ENCODE results near the gene MGP. TPM values are rescaled to one million over a fixed set of nuclear protein-coding genes. Genes with fewer than 3 reads are reported as not detected.

MGP gene
- total RNA-seq (2016; rRNA removed; fragmentation: Illumina TruSeq; extraction: Trizol) (not detected in 2 replicates), polyA plus RNA-seq (2011; rRNA removed) (not detected in 2 replicates), polyA minus RNA-seq (2011; rRNA and poly(A)+ RNA removed; ENCODE audit: low replicate concordance) (not detected in 2 replicates), Bru-seq, nascent RNA (not detected), BruChase-seq, experiment 1, labeled RNA remaining after a 6-hour chase (not detected), BruChase-seq, experiment 2, labeled RNA remaining after a 2-hour chase (not detected)
- not detected in 2 replicates for total RNA-seq (2016; cell fraction: cytosol; rRNA removed; fragmentation: Illumina TruSeq; extraction: Trizol; ENCODE audit: low read depth)
- not detected in 2 replicates for total RNA-seq (2016; cell fraction: insoluble cytoplasmic fraction; rRNA removed; fragmentation: Illumina TruSeq; extraction: Trizol)
- total RNA-seq (2016; cell fraction: membrane; rRNA removed; fragmentation: Illumina TruSeq; extraction: Trizol) = not detected in 2 replicates
- total RNA-seq (2016; cell fraction: nucleus; rRNA removed; fragmentation: Illumina TruSeq; extraction: Trizol) = not detected in 2 replicates
- polyA plus RNA-seq (2011; cell fraction: cytosol; rRNA removed) = not detected in 2 replicates
- not detected in 2 replicates for polyA plus RNA-seq (2011; cell fraction: nucleus; rRNA removed)
- polyA plus RNA-seq (2012) = not detected in 2 replicates
- not detected in 2 replicates for polyA plus RNA-seq (2016; cell fraction: cytosol; fragmentation: Illumina TruSeq; extraction: Trizol; ENCODE audit: low read depth)
- not detected in 2 replicates for polyA plus RNA-seq (2016; cell fraction: insoluble cytoplasmic fraction; fragmentation: Illumina TruSeq; extraction: Trizol; ENCODE audit: low read depth)
- not detected in 2 replicates for polyA plus RNA-seq (2016; cell fraction: membrane; fragmentation: Illumina TruSeq; extraction: Trizol; ENCODE audit: low read depth)
- polyA plus RNA-seq (2016; cell fraction: nucleus; fragmentation: Illumina TruSeq; extraction: Trizol; ENCODE audit: insufficient read depth, low read depth) = not detected in 2 replicates
- not detected in 2 replicates for polyA minus RNA-seq (2011; cell fraction: cytosol; rRNA and poly(A)+ RNA removed)
- not detected in 2 replicates for polyA minus RNA-seq (2011; cell fraction: nucleus; rRNA and poly(A)+ RNA removed)
- long read RNA-seq, experiment 1 = 0 reads
- long read RNA-seq, experiment 2 = 0 reads

- no peak within 1 kb of the TSS for H3K4me3 ChIP-seq (replicated peaks in 1 of 3; ENCODE audit: insufficient read depth in 1 of 3, low read depth in 2 of 3, low read length in 3 of 3)
- POLR2A ChIA-PET = no interaction called here
Observed at GRCh38 chr12:14885718-14886221, at the start of gene MGP. TSS of gene MGP (minus strand) at chr12:14885854. CDS start at chr12:14885791, 63 bp downstream.

More at GRCh38 chr12:14885718-14886221, at the start of gene MGP:
- no peaks in the 10 kb centered on the region for H3K36me3 ChIP-seq (replicated peaks in 1 of 2; ENCODE audit: control insufficient read depth in 1 of 2, insufficient read depth in 2 of 2, low read length in 2 of 2)
- H3K27me3 ChIP-seq (ENCODE audit: control insufficient read depth in 1 of 2, insufficient read depth in 2 of 2, low read length in 2 of 2) = no peaks in the 10 kb centered on the region
- FAIRE-seq = no peak
- no peak within 1 kb of the TSS for H3K9ac ChIP-seq (ENCODE audit: insufficient read depth, low read depth, low read length)
- H2AFZ ChIP-seq (ENCODE audit: low read length) = no peak within 1 kb of the TSS
- H3K4me1 ChIP-seq (ENCODE audit: insufficient read depth, low read length) = no peaks in the 10 kb centered on the region
- in situ Hi-C loops (cut with HindIII; ENCODE audit: extremely low pct_ligation_motif_present, low pct_unique_long_range_greater_than_20kb) (no loop called here), intact Hi-C loops (cut with micrococcal nuclease; ENCODE audit: unreplicated experiment) (no loop called here)
- H3K9me3 ChIP-seq (ENCODE audit: low read length) = no peaks in the 10 kb centered on the region
- CTCF ChIA-PET (ENCODE audit: low intra/inter-chr PET ratio, low total read pairs) = no interaction called here
- 23% methylated on average over 5 of the region's 6 CpGs for WGBS (ENCODE audit: low lambda C conversion rate)
- H3K4me2 ChIP-seq (ENCODE audit: low read depth, low read length) = no peak within 1 kb of the TSS
- ATAC-seq = no peak
- H4K20me1 ChIP-seq (ENCODE audit: insufficient read depth, low read length) = no peaks in the 10 kb centered on the region
- BruUV-seq (replicated peaks) = no TSS peak
- no peaks in the 10 kb centered on the region for H3K79me2 ChIP-seq (ENCODE audit: insufficient read depth, low read length)
- no peak for TF ChIP-seq ZFX (CRISPR knock-in tag; IDR thresholded peaks at IDR 0.05; ENCODE audit: low read depth)
- no peak for TF ChIP-seq CC2D1A (CRISPR knock-in tag; IDR thresholded peaks at IDR 0.05)
- no peak for TF ChIP-seq FLYWCH1 (CRISPR knock-in tag; IDR thresholded peaks at IDR 0.05)
- no peak for TF ChIP-seq CREB1 (IDR thresholded peaks at IDR 0.05)
- no peak for TF ChIP-seq CREB1 (CRISPR knock-in tag; IDR thresholded peaks at IDR 0.05)
- no peak for TF ChIP-seq FOXO1 (CRISPR knock-in tag; IDR thresholded peaks at IDR 0.05)
- no peak for TF ChIP-seq ISL2 (CRISPR knock-in tag; IDR thresholded peaks at IDR 0.05)
- TF ChIP-seq THAP9 (CRISPR knock-in tag; IDR thresholded peaks at IDR 0.05; ENCODE audit: borderline replicate concordance) = no peak
- no peak for TF ChIP-seq NFYB (CRISPR knock-in tag; IDR thresholded peaks at IDR 0.05)
- TF ChIP-seq ATF4 (CRISPR knock-in tag; IDR thresholded peaks at IDR 0.05) = no peak
- TF ChIP-seq STAT5B (CRISPR knock-in tag; IDR thresholded peaks at IDR 0.05) = no peak
- TF ChIP-seq RFXAP (CRISPR knock-in tag; IDR thresholded peaks at IDR 0.05; ENCODE audit: borderline replicate concordance) = no peak
- TF ChIP-seq NFAT5 (CRISPR knock-in tag; IDR thresholded peaks at IDR 0.05) = no peak
- no peak within 1 kb of the TSS for H3K27ac ChIP-seq (ENCODE audit: extremely low read length, insufficient read depth, low read length)
- DNase-seq (ENCODE audit: low spot score) = no peak
